Gastrocnemius medialis (tissue), 4 donors: Measurements from ENCODE around the gene COL4A1.

Experiments used
- CTCF ChIP-seq, 5 experiments: fragments of 450-650 bp in 3 of 5; fragments of 200-600 bp in 2 of 5; sonication (generic) in 2 of 5; IDR thresholded peaks in 4 of 5; conservative IDR thresholded peaks in 1 of 5; 1 replicate in 4 of 5; 2 replicates in 1 of 5; pipeline ENCODE4 v1.5.1; 2016 to 2019; ENCODE audit warnings: antibody characterized with exemption in 5 of 5, mild to moderate bottlenecking in 3 of 5, moderate library complexity in 3 of 5
- POLR2A ChIP-seq, 2 donors: fragments of 450-650 bp; IDR thresholded peaks; one replicate each; pipeline ENCODE4 v1.6.1; 2017; ENCODE audit warnings: antibody characterized with exemption in 2 of 2, mild to moderate bottlenecking in 2 of 2, moderate library complexity in 2 of 2

GRCh38 chr13:110125157-110125556 is 181.8 kb downstream of the COL4A1 start:
- TF ChIP-seq CTCF (IDR thresholded peaks at IDR 0.05 in 4 of 5, conservative IDR thresholded peaks at IDR 0.05 in 1 of 5) (no peak), POLR2A (IDR thresholded peaks at IDR 0.05) (no peak)
